SK-N-SH (cell line): ENCODE data around the gene CPED1.

Experiments used
- CHD2 ChIP-seq: fragments of 150-350 bp; IDR thresholded peaks from 2 replicates; pipeline ENCODE4 v1.6.1; 2018; ENCODE audit warnings: low read length; ENCODE audit not compliant: partially characterized antibody
- CTCF ChIP-seq: fragments of 200-600 bp; sonication (generic); IDR thresholded peaks from 2 replicates; pipeline ENCODE4 v1.6.1; 2017; ENCODE audit warnings: antibody characterized with exemption, mild to moderate bottlenecking, moderate library complexity
- JUND ChIP-seq: IDR thresholded peaks from 2 replicates; pipeline ENCODE4 v1.4.0; 2012
- NRF1 ChIP-seq: IDR thresholded peaks from 2 replicates; pipeline ENCODE4 v1.6.1; 2012; ENCODE audit warnings: low read depth, mild to moderate bottlenecking, low read length
- POLR2AphosphoS5 ChIP-seq: IDR thresholded peaks from 2 replicates; pipeline ENCODE4 v1.6.1; 2012; ENCODE audit warnings: low read depth, low read length
- RAD21 ChIP-seq: IDR thresholded peaks from 2 replicates; pipeline ENCODE4 v1.6.1; 2012; ENCODE audit warnings: mild to moderate bottlenecking, low read length
- RCOR1 ChIP-seq: fragments of 150-350 bp; IDR thresholded peaks from 2 replicates; pipeline ENCODE4 v1.6.1; 2017; ENCODE audit warnings: antibody characterized with exemption, low read length
- REST ChIP-seq: IDR thresholded peaks from 2 replicates; pipeline ENCODE4 v1.6.1; 2012; ENCODE audit warnings: mild to moderate bottlenecking, low read depth, low read length, moderate library complexity
- RXRA ChIP-seq: IDR thresholded peaks from 2 replicates; pipeline ENCODE4 v1.4.0; 2012; ENCODE audit warnings: low read depth, mild to moderate bottlenecking, borderline replicate concordance
- SMC3 ChIP-seq: IDR thresholded peaks from 2 replicates; pipeline ENCODE4 v1.6.1; 2012; ENCODE audit warnings: low read depth, low read length, improper control_type of control experiment
- TAF1 ChIP-seq: IDR thresholded peaks from 2 replicates; pipeline ENCODE4 v1.6.1; 2012; ENCODE audit warnings: low read depth, mild to moderate bottlenecking, low read length, moderate library complexity, borderline replicate concordance
- TCF12 ChIP-seq: IDR thresholded peaks from 2 replicates; pipeline ENCODE4 v1.4.0; 2012
- TEAD4 ChIP-seq: IDR thresholded peaks from 2 replicates; pipeline ENCODE4 v1.4.0; 2012; ENCODE audit warnings: mild to moderate bottlenecking, borderline replicate concordance; ENCODE audit not compliant: insufficient read depth
- ZBTB33 ChIP-seq: IDR thresholded peaks from 2 replicates; pipeline ENCODE4 v1.4.0; 2012; ENCODE audit warnings: low read depth, borderline replicate concordance

GRCh38 chr7:120939345-120939744 lies 49.2 kb upstream of the CPED1 start:
- no peak for TF ChIP-seq CTCF
- TF ChIP-seq RAD21, result no peak
- TF ChIP-seq REST, result no peak
- no peak for TF ChIP-seq TEAD4
- TF ChIP-seq POLR2AphosphoS5, result no peak
- no peak for TF ChIP-seq CHD2
- no peak for TF ChIP-seq RCOR1
- TF ChIP-seq RXRA, result no peak
- no peak for TF ChIP-seq JUND
- no peak for TF ChIP-seq NRF1
- TF ChIP-seq TCF12, result no peak
- no peak for TF ChIP-seq SMC3
- TF ChIP-seq ZBTB33, result no peak
- TF ChIP-seq TAF1, result no peak
